Right cardiac atrium (tissue), 5 donors: ENCODE data around the gene TSLP. TPM values are rescaled to one million over a fixed set of nuclear protein-coding genes. Genes with fewer than 3 reads are reported as not detected.

ENCODE experiments used
- ATAC-seq, 2 donors: fragments of 200-7000 bp; cut with Tn5 transposase; one replicate each; pipeline versions ENCODE4 v1.8.0 to v1.9.1; 2020; ENCODE audit warnings: moderate library complexity in 2 of 2, mild to moderate bottlenecking in 1 of 2
- DNase-seq, 3 donors: peaks; one replicate each; pipeline ENCODE4 v3.0.0-alpha.2; 2020
- H3K27ac ChIP-seq: one replicate; pipeline ENCODE4 v1.5.1; 2013; ENCODE audit warnings: mild to moderate bottlenecking, low read length, control low read depth, moderate library complexity
- H3K27me3 ChIP-seq: one replicate; pipeline ENCODE4 v1.6.1; 2013; ENCODE audit not compliant: control insufficient read depth, insufficient read depth
- H3K4me1 ChIP-seq: one replicate; pipeline ENCODE4 v1.6.1; 2013; ENCODE audit warnings: low read length; ENCODE audit not compliant: control insufficient read depth, insufficient read depth
- H3K4me3 ChIP-seq: one replicate; pipeline ENCODE4 v1.5.1; 2013; ENCODE audit warnings: low read length, control low read depth
- H3K9me3 ChIP-seq: one replicate; pipeline ENCODE4 v1.6.1; 2013; ENCODE audit warnings: low read length; ENCODE audit not compliant: control insufficient read depth
- WGBS: extraction: QIAGEN DNeasy Blood & Tissue Kit; methylation state at CpG from one replicate; pipeline ENCODE4 v1.1.7; 2013; 5-methylcytosine and 5-hydroxymethylcytosine counted together
- intact Hi-C, 4 donors: fragments of 100-400 bp; cut with DNase I; formaldehyde crosslinking; loops; one replicate each; pipeline versions ENCODE4 v1.11.0 to v1.14.0; 2022 to 2023
- polyA plus RNA-seq: library from polyadenylated mRNA; stranded (reverse); fragments of 200-250 nt; gene quantifications from one replicate; pipeline ENCODE4 v1.2.3, GENCODE V29; 2013
- total RNA-seq, 4 donors: library from RNA; stranded (reverse); fragmentation: NEBNext Ultra II Directional; extraction: Animal tissue kit (Norgen Biotek cat#: 25700); gene quantifications; one replicate each; pipeline ENCODE4 v1.2.1, GENCODE V29; 2021
- donor health status: healthy with polysubstance abuse.
- donor health status: DM: no; HTN: yes; CAD: no.
- donor health status: DM: no; HTN: no; CAD: no.
- donor health status: DM: no; HTN: yes; CAD: no; lungs with severe emphysema.
- donor health status: DM: yes; HTN: yes; CAD: no.

TSLP gene
- total and polyA plus RNA-seq, 5 donors, result 2.3 to 4.7 (median 2.7) TPM

GRCh38 chr5:111121926-111122325, 50.4 kb downstream of the TSLP start:
- Histone ChIP-seq H3K4me1 (no peaks in the 10 kb centered on the region), H3K4me3 (no peak overlapping the region), H3K9me3 (no peaks in the 10 kb centered on the region), H3K27me3 (no peaks in the 10 kb centered on the region), H3K27ac (no peak overlapping the region)
- ATAC-seq (no peak), DNase-seq (no peak)
- intact Hi-C loops, result no loop called here

DNA sequence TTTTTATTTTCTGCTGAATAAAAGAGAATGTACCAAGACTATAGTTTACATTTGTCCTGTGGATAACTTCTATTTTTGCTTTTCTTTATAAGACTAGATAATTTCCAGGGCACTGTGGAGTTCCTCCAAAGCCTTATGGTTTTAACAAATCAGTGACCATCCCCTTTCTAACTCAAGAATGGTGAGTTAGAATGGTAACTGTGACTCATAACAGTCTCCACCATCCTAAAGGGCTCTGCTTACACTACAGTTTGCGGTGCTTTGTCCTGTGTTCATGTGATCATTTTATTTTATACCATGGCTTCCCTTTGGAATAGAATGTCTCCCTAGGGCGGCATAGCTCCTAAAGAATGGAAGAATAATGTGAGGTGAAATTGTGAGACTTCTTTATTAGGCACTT, 50.9 kb downstream of the TSLP start:
- Histone ChIP-seq H3K4me1 (no peaks in the 10 kb centered on the region), H3K27me3 (no peaks in the 10 kb centered on the region), H3K4me3 (no peak overlapping the region), H3K9me3 (no peaks in the 10 kb centered on the region), H3K27ac (no peak overlapping the region)
- ATAC-seq, result no peak
- 72% methylated on average over 2 of the region's 2 CpGs for WGBS
- DNase-seq, result no peak
- intact Hi-C loops, result no loop called here

DNA sequence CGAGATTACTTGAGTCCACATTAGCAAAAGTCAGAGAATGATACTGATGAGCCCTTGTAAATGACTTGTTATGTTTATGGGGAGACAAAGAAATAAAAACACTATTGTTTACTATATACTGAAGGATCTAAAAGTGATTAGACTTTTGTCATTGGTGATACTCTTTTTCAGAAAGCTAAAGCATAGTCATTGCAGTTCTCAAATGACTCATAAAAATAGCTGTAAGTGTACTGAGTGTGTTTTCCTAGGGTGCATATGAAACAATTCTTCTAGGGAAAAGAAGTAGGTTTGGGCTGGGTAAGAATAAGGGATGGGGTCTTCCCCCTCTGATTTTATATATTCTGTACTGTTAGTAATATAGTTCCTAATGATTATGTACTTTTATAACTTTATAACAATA, 53.3 kb downstream of the TSLP start:
- intact Hi-C loops, result no loop called here
- DNase-seq, result no peak
- Histone ChIP-seq H3K9me3 (no peaks in the 10 kb centered on the region), H3K4me3 (no peak overlapping the region), H3K27ac (no peak overlapping the region), H3K4me1 (no peaks in the 10 kb centered on the region), H3K27me3 (no peaks in the 10 kb centered on the region)
- ATAC-seq, result no peak
- 95% methylated on average over 1 of the region's 1 CpG for WGBS

GRCh38 chr5:111126896-111127295, 55.4 kb downstream of the TSLP start:
- no peaks in the 10 kb centered on the region for H3K27me3 ChIP-seq
- ATAC-seq, result no peak
- H3K9me3 ChIP-seq, result no peaks in the 10 kb centered on the region
- no peaks in the 10 kb centered on the region for H3K4me1 ChIP-seq
- intact Hi-C loops, result no loop called here
- no peak overlapping the region for H3K27ac ChIP-seq
- no peak for DNase-seq
- no peak overlapping the region for H3K4me3 ChIP-seq
- 91% methylated on average over 3 of the region's 3 CpGs for WGBS

Other genes with a start within 250 kb of the TSLP start
- gene WDR36, start 20.6 kb downstream of the TSLP start, total RNA-seq, result 10 to 100 TPM; 13.0 to 14.8 (median 14.1) TPM
- 4.5 TPM for gene WDR36, start 20.6 kb downstream of the TSLP start, polyA plus RNA-seq
- gene CAMK4, start 152.7 kb downstream of the TSLP start, total RNA-seq, result under 1 TPM in 3 of 4 donors, not detected in 1; 0.56 to 0.66 (median 0.65) TPM
- gene CAMK4, start 152.7 kb downstream of the TSLP start, polyA plus RNA-seq, result 0.25 TPM